Activated gamma-delta T cell treated with anti-CD3 and anti-CD28 coated beads, Interleukin-2, amount 50 U/mL, for 16 hours (primary cell): ENCODE measurements around the gene BBS9.

ENCODE experiments used
- DNase-seq: peaks from one replicate; pipeline ENCODE4 v3.0.0-alpha.2; 2020; ENCODE audit warnings: low read depth

BBS9 gene

GRCh38 chr7:33650828-33651227, 521.5 kb downstream of the BBS9 start:
- no peak for DNase-seq

- no peak for DNase-seq
These were observed 522.7 kb downstream of the BBS9 start for GRCh38 chr7:33651998-33652515.

- no peak for DNase-seq
These were observed 525.3 kb downstream of the BBS9 start for GRCh38 chr7:33654676-33655075.
